NT2/D1 (cell line): ENCODE measurements around the gene SUPT5H.

Source experiments
- DNase-seq: peaks from one replicate; pipeline ENCODE4 v3.0.0-alpha.2; 2011; ENCODE audit warnings: low read depth, low spot score
- H3K27me3 ChIP-seq: 2 replicates; pipeline ENCODE4 v1.6.0; 2011; ENCODE audit warnings: mild to moderate bottlenecking; ENCODE audit not compliant: insufficient read length, insufficient read depth
- H3K36me3 ChIP-seq: 2 replicates; pipeline ENCODE4 v1.6.1; 2011; ENCODE audit warnings: mild to moderate bottlenecking, low read length, mixed read lengths; ENCODE audit not compliant: insufficient read depth, insufficient read length
- H3K4me1 ChIP-seq: 2 replicates; pipeline ENCODE4 v1.5.1; 2011; ENCODE audit not compliant: insufficient read depth, insufficient read length
- H3K4me3 ChIP-seq: 2 replicates; pipeline ENCODE4 v1.5.1; 2011; ENCODE audit warnings: low read depth; ENCODE audit not compliant: insufficient read length
- H3K9ac ChIP-seq: 2 replicates; pipeline ENCODE4 v1.6.0; 2011; ENCODE audit warnings: low read depth; ENCODE audit not compliant: insufficient read length
- H3K9me3 ChIP-seq: 2 replicates; pipeline ENCODE4 v1.5.1; 2011; ENCODE audit warnings: mild to moderate bottlenecking, low read length; ENCODE audit not compliant: insufficient read depth
- SUZ12 ChIP-seq: IDR thresholded peaks from 2 replicates; pipeline ENCODE4 v1.6.1; 2011; ENCODE audit not compliant: insufficient read length, insufficient read depth; ENCODE audit errors: extremely low read depth
- YY1 ChIP-seq: IDR thresholded peaks from 2 replicates; pipeline ENCODE4 v1.6.1; 2011; ENCODE audit not compliant: insufficient read length, insufficient read depth
- ZNF274 ChIP-seq: IDR thresholded peaks from 2 replicates; pipeline ENCODE4 v1.6.1; 2011; ENCODE audit warnings: mild to moderate bottlenecking, low read depth, low read length

SUPT5H gene

DNA sequence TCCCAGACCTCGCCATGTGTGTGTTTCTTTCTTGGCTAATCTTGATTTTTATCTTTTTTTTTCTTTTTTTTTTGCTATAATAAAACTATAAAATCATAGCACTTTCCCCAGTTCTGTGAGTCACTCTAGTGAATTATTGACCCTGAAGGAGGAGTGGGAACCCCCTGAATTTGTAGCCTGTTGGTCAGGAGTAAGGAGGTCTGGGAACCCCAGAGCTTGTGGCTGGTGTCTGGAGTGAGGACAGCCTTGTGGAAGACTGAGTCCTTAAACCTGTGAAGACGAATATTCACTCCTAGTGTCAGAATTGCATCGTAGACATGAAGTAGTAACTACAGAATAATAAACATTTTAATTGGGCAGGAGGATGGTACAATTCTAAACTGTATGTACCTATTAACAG is 79.8 kb downstream of the SUPT5H start:
- Histone ChIP-seq H3K27me3 (no peaks in the 10 kb centered on the region), H3K4me1 (no peaks in the 10 kb centered on the region), H3K36me3 (no peaks in the 10 kb centered on the region), H3K9me3 (no peaks in the 10 kb centered on the region), H3K4me3 (no peak overlapping the region), H3K9ac (no peak overlapping the region)
- TF ChIP-seq YY1 (no peak), ZNF274 (no peak), SUZ12 (no peak)
- no peak for DNase-seq
